Dendritic cell treated with granulocyte-macrophage colony-stimulating factor and Interleukin-4, amounts not matched to agents 40 ng/mL and 50 ng/mL, for 4 days (primary cell): Measurements from ENCODE around the gene ENTR1.

Experiments used
- H3K27ac Mint-ChIP-seq: one replicate; pipeline ENCODE4 v1.8.0; 2022; ENCODE audit warnings: mild to moderate bottlenecking, mixed read lengths
- H3K27me3 Mint-ChIP-seq: one replicate; pipeline ENCODE4 v1.8.0; 2022; ENCODE audit warnings: mild to moderate bottlenecking, mixed read lengths
- H3K36me3 Mint-ChIP-seq: one replicate; pipeline ENCODE4 v1.8.0; 2022; ENCODE audit warnings: low read depth, mixed read lengths
- H3K4me1 Mint-ChIP-seq: one replicate; pipeline ENCODE4 v1.8.0; 2022; ENCODE audit warnings: low read depth, mixed read lengths
- H3K4me3 Mint-ChIP-seq: one replicate; pipeline ENCODE4 v1.8.0; 2022; ENCODE audit warnings: mild to moderate bottlenecking, moderate library complexity, mixed read lengths
- H3K9me3 Mint-ChIP-seq: one replicate; pipeline ENCODE4 v1.8.0; 2022; ENCODE audit warnings: mixed read lengths
- intact Hi-C: fragments of 100-400 bp; cut with micrococcal nuclease; formaldehyde crosslinking; loops from one replicate; pipeline ENCODE4 v1.15.0; 2022

The ENTR1 gene

GRCh38 chr9:136366826-136367225 lies 43.6 kb downstream of the ENTR1 start:
- H3K27ac Mint-ChIP-seq: peak overlapping the region; percentile 83
- no peak overlapping the region for H3K4me3 Mint-ChIP-seq
- intact Hi-C loops: no loop called here
- H3K36me3 Mint-ChIP-seq: peaks cover 88% of the 10 kb centered on the region
- peaks cover 79% of the 10 kb centered on the region for H3K4me1 Mint-ChIP-seq
- no peaks in the 10 kb centered on the region for H3K27me3 Mint-ChIP-seq
- no peaks in the 10 kb centered on the region for H3K9me3 Mint-ChIP-seq

GRCh38 chr9:136365775-136366222 lies 44.6 kb downstream of the ENTR1 start:
- intact Hi-C loops: loop anchor here (2.0 kb wide), 1 partner anchor 35 kb away; the partner anchor contains the start of gene SNAPC4

GRCh38 chr9:136364942-136365774 lies 45.3 kb downstream of the ENTR1 start:
- H3K4me1 Mint-ChIP-seq: peaks cover 65% of the 10 kb centered on the region
- peak overlapping the region; percentile 83 for H3K27ac Mint-ChIP-seq
- intact Hi-C loops: loop anchor here (2.0 kb wide), 1 partner anchor 36 kb away; the partner anchor contains the start of gene SNAPC4
- peaks cover 88% of the 10 kb centered on the region for H3K36me3 Mint-ChIP-seq
- H3K4me3 Mint-ChIP-seq: peak overlapping the region; percentile 63
- no peaks in the 10 kb centered on the region for H3K9me3 Mint-ChIP-seq
- H3K27me3 Mint-ChIP-seq: no peaks in the 10 kb centered on the region

More at GRCh38 chr9:136365775-136366222, 44.6 kb downstream of the ENTR1 start:
- Mint-ChIP-seq H3K9me3 (no peaks in the 10 kb centered on the region), H3K27ac (peak overlapping the region; percentile 83), H3K4me3 (peak overlapping the region; percentile 57), H3K36me3 (peaks cover 88% of the 10 kb centered on the region), H3K4me1 (peaks cover 70% of the 10 kb centered on the region), H3K27me3 (no peaks in the 10 kb centered on the region)

GRCh38 chr9:136363949-136364748 lies 46.3 kb downstream of the ENTR1 start:
- Mint-ChIP-seq H3K27ac (peak overlapping the region; percentile 74), H3K4me1 (peaks cover 58% of the 10 kb centered on the region), H3K4me3 (peak overlapping the region; percentile 81), H3K9me3 (no peaks in the 10 kb centered on the region), H3K36me3 (peaks cover 80% of the 10 kb centered on the region), H3K27me3 (no peaks in the 10 kb centered on the region)
- intact Hi-C loops: loop anchor here (1.0 to 2.0 kb wide), 2 partner anchors 9 to 37 kb away; partner anchors contain the start of genes CARD9 and SNAPC4

- peaks cover 76% of the 10 kb centered on the region for H3K36me3 Mint-ChIP-seq
- peak within 1 kb of the TSS; percentile 81 for H3K4me3 Mint-ChIP-seq
- intact Hi-C loops: loop anchor here (1.0 kb wide), 1 partner anchor 10 kb away; the partner anchor contains the start of gene CARD9
- no peaks in the 10 kb centered on the region for H3K9me3 Mint-ChIP-seq
- no peaks in the 10 kb centered on the region for H3K27me3 Mint-ChIP-seq
- H3K27ac Mint-ChIP-seq: peak within 1 kb of the TSS; percentile 81
- peaks cover 55% of the 10 kb centered on the region for H3K4me1 Mint-ChIP-seq
These were observed 47.1 kb downstream of the ENTR1 start, which contains the start of gene DNLZ for GRCh38 chr9:136363106-136363948. DNLZ (minus strand) TSS chr9:136363744; CDS start chr9:136363714, 30 bp downstream.

GRCh38 chr9:136362450-136362784 lies 48.0 kb downstream of the ENTR1 start:
- intact Hi-C loops: no loop called here
- Mint-ChIP-seq H3K9me3 (no peaks in the 10 kb centered on the region), H3K27ac (peak overlapping the region; percentile 81), H3K36me3 (peaks cover 70% of the 10 kb centered on the region), H3K27me3 (no peaks in the 10 kb centered on the region), H3K4me1 (peaks cover 46% of the 10 kb centered on the region), H3K4me3 (no peak overlapping the region)

- peak overlapping the region; percentile 81 for H3K27ac Mint-ChIP-seq
- H3K36me3 Mint-ChIP-seq: peaks cover 67% of the 10 kb centered on the region
- H3K4me1 Mint-ChIP-seq: peaks cover 41% of the 10 kb centered on the region
- H3K4me3 Mint-ChIP-seq: no peak overlapping the region
- no peaks in the 10 kb centered on the region for H3K27me3 Mint-ChIP-seq
- intact Hi-C loops: no loop called here
- no peaks in the 10 kb centered on the region for H3K9me3 Mint-ChIP-seq
These were observed 48.5 kb downstream of the ENTR1 start for GRCh38 chr9:136361754-136362449.

GRCh38 chr9:136361047-136361753 lies 49.2 kb downstream of the ENTR1 start:
- Mint-ChIP-seq H3K36me3 (peaks cover 67% of the 10 kb centered on the region), H3K4me3 (no peak overlapping the region), H3K4me1 (peaks cover 34% of the 10 kb centered on the region), H3K27me3 (no peaks in the 10 kb centered on the region), H3K9me3 (no peaks in the 10 kb centered on the region), H3K27ac (no peak overlapping the region)
- intact Hi-C loops: no loop called here

- H3K27ac Mint-ChIP-seq: no peak overlapping the region
- H3K9me3 Mint-ChIP-seq: no peaks in the 10 kb centered on the region
- no peak overlapping the region for H3K4me3 Mint-ChIP-seq
- intact Hi-C loops: no loop called here
- peaks cover 56% of the 10 kb centered on the region for H3K36me3 Mint-ChIP-seq
- H3K27me3 Mint-ChIP-seq: no peaks in the 10 kb centered on the region
- H3K4me1 Mint-ChIP-seq: peaks cover 22% of the 10 kb centered on the region
These were observed 50.4 kb downstream of the ENTR1 start for GRCh38 chr9:136359774-136360718.

GRCh38 chr9:136358888-136359287 lies 51.5 kb downstream of the ENTR1 start:
- H3K4me3 Mint-ChIP-seq: no peak overlapping the region
- H3K27me3 Mint-ChIP-seq: no peaks in the 10 kb centered on the region
- no peaks in the 10 kb centered on the region for H3K9me3 Mint-ChIP-seq
- peaks cover 15% of the 10 kb centered on the region for H3K4me1 Mint-ChIP-seq
- H3K36me3 Mint-ChIP-seq: peaks cover 46% of the 10 kb centered on the region
- no peak overlapping the region for H3K27ac Mint-ChIP-seq
- intact Hi-C loops: no loop called here

GRCh38 chr9:136358016-136358415 lies 52.4 kb downstream of the ENTR1 start:
- Mint-ChIP-seq H3K4me3 (no peak overlapping the region), H3K27me3 (no peaks in the 10 kb centered on the region), H3K9me3 (no peaks in the 10 kb centered on the region), H3K4me1 (peaks cover 11% of the 10 kb centered on the region), H3K27ac (no peak overlapping the region), H3K36me3 (peaks cover 46% of the 10 kb centered on the region)
- intact Hi-C loops: no loop called here
